Keratinocyte (primary cell): ENCODE results near the gene LACTB.

Experiments
- EZH2 ChIP-seq: IDR thresholded peaks from one replicate; pipeline ENCODE4 v1.6.1; 2012; ENCODE audit warnings: inconsistent platforms, mild to moderate bottlenecking, low read length, moderate library complexity
- TF ChIP-seq, protein P1 (sequence below), 3 experiments: IDR thresholded peaks in 1 of 3; conservative IDR thresholded peaks in 1 of 3; optimal IDR thresholded peaks in 1 of 3; 2 replicates in 2 of 3; 3 replicates in 1 of 3; pipeline versions ENCODE3 to v1.5.1; 2011; ENCODE audit warnings: low read length in 3 of 3, mild to moderate bottlenecking in 3 of 3, moderate library complexity in 2 of 3, control low read depth in 1 of 3, inconsistent platforms in 1 of 3; ENCODE audit not compliant: insufficient read depth in 2 of 3; ENCODE audit errors: extremely low read depth in 1 of 3

DNA sequence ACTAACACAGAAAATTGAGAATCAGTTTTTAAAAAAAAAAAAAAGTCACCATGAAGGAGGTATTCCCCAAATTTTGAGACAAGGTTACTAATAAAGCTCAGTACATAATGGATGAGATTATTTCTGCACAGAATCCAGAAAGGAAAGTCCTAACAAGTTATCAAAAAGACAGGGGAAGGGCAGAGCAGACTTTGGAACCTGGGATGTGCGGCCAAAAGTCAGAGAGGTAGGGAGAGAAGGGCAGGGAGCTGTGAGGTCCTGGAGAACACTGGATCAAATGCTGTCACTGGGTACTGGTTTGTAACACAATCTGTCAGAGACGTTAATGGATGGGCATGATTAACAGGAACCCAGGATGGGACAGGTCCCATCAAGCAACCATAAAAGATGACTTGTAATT is 12.2 kb upstream of the LACTB start:
- TF ChIP-seq, protein P1, sequence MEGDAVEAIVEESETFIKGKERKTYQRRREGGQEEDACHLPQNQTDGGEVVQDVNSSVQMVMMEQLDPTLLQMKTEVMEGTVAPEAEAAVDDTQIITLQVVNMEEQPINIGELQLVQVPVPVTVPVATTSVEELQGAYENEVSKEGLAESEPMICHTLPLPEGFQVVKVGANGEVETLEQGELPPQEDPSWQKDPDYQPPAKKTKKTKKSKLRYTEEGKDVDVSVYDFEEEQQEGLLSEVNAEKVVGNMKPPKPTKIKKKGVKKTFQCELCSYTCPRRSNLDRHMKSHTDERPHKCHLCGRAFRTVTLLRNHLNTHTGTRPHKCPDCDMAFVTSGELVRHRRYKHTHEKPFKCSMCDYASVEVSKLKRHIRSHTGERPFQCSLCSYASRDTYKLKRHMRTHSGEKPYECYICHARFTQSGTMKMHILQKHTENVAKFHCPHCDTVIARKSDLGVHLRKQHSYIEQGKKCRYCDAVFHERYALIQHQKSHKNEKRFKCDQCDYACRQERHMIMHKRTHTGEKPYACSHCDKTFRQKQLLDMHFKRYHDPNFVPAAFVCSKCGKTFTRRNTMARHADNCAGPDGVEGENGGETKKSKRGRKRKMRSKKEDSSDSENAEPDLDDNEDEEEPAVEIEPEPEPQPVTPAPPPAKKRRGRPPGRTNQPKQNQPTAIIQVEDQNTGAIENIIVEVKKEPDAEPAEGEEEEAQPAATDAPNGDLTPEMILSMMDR (optimal IDR thresholded peaks at IDR 0.05 in 1 of 3, IDR thresholded peaks at IDR 0.05 in 1 of 3, conservative IDR thresholded peaks at IDR 0.05 in 1 of 3; ENCODE audit: extremely low read depth in 1 of 3, insufficient read depth in 2 of 3, low read length in 3 of 3), result no peak
- TF ChIP-seq EZH2, result no peak
